Myocyte (in vitro differentiated cells): ENCODE data around the gene PLPP1. TPM values are rescaled to one million over a fixed set of nuclear protein-coding genes. Genes with fewer than 3 reads are reported as not detected.
"Not testable (repeated sequence)": the region's sequence is repeated elsewhere in the genome, so short reads cannot be mapped to it uniquely, and the experiment has no call there.

Source experiments
- DNase-seq: peaks from one replicate; pipeline ENCODE4 v3.0.0-alpha.2; 2012; ENCODE audit warnings: low read depth
- total RNA-seq: library from RNA; depleted of rRNA; stranded (reverse); fragments of >200 nt; gene quantifications from 2 replicates; pipeline ENCODE4 v1.2.3, GENCODE V29; 2014

PLPP1 gene
- total RNA-seq, 1 donor from 2014 or later: 154 TPM

DNA sequence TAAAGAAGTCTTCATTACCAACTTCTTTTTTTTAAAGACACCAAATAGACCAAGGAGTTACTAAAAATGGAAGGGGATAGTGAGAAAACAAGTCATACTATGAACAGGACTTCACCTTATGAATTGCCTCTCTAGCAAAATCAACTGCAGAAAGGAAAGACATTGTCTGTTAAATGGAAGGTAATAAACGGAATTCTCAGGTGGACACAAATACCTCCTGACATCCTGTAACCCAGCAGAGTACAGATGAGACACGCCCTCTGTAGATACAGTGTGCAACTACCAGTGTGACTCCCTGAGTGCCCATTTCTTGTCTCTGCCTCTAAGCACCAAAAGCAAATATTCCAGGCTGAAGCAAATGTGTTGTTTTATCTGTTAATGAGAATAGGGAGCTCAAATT lies 12.2 kb upstream of the PLPP1 start:
- DNase-seq: no peak

GRCh38 chr5:55544341-55544740 lies 9.6 kb upstream of the PLPP1 start:
- no peak for DNase-seq

DNA sequence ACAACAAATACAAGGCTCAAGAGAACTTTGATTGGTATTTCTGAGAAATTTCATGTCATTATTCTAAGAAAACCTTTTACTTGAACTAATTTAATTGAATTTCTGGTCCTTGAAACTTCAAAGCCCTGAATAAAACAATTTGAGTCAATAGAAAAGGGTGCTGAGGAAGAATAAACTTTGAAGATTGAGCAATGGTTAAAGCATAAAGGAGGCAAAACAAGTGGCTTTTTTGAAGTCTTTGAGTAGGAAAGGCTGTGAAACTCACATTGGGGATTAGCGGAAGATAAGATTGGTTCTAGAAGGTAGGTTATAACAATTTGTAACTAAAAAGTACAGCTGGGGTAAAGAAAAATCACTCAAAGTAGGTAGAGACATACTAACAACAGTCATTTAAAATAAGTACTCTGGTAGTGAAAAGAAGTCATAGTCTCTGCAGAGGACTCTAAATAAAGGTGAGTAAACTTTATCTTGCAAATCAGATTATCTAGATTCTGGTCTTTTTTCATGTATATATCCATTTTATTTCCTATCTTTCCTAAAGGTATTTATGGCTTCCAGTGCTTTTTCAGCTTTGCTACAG lies 6.4 kb upstream of the PLPP1 start:
- no peak for DNase-seq

DNA sequence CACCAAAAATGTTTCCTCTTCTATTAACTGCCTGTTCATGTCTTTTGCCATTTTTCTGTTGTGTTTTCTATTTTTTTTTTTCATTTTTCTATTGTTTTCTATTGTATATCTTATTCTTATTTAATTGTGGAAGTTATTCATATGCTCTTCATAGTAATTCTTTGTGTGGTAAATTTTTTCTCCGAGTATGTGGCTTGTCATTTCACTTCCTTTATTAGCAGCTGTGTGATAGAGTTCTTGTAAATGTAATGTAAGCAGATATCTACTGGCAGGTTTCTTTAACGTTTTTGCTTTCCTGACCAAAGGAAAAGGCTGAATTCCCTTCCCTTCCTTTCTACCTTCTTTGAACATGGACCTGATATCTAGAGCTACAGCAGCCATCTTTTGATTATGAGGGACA lies 5.8 kb upstream of the PLPP1 start:
- peak; percentile 13 for DNase-seq

DNA sequence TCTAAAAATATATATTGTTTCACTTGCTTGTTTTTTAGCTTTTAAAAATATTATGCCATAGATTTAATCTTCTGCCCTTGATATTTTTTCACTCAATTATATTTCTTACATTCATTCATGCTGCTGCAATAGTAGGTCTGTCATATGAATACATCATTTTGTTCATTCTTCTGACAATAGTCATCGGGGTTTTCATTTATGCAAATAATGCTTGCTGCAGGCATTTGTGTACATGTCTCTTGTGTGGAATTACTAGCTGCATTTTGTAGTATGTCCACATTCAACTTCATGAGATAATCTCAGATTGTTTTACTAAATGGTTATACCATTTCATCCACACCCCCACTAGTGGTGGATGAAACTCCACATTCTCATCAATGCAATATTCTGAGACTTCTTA lies 5.3 kb upstream of the PLPP1 start:
- DNase-seq: no peak

GRCh38 chr5:55538661-55539060 lies 3.9 kb upstream of the PLPP1 start:
- no peak for DNase-seq

DNA sequence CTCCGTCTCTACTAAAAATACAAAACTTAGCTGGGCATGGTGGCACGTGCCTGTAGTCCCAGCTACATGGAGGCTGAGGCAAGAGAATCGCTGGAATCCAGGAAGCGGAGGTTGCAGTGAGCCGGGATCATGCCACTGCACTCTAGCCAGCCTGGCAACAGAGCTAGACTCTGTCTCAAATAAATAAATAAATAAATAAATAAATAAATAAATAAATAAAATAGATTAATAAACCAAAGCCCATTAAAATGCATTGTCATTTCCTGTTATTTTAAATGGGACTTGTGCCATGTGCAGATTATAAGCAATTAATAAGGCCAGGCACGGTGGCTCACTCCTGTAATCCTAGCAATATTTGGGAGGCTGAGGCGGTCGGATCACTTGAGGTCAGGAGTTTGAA lies 2.6 kb upstream of the PLPP1 start:
- DNase-seq: not testable (repeated sequence)

GRCh38 chr5:55535199-55535905 lies 588 bp upstream of the PLPP1 start:
- no peak for DNase-seq

DNA sequence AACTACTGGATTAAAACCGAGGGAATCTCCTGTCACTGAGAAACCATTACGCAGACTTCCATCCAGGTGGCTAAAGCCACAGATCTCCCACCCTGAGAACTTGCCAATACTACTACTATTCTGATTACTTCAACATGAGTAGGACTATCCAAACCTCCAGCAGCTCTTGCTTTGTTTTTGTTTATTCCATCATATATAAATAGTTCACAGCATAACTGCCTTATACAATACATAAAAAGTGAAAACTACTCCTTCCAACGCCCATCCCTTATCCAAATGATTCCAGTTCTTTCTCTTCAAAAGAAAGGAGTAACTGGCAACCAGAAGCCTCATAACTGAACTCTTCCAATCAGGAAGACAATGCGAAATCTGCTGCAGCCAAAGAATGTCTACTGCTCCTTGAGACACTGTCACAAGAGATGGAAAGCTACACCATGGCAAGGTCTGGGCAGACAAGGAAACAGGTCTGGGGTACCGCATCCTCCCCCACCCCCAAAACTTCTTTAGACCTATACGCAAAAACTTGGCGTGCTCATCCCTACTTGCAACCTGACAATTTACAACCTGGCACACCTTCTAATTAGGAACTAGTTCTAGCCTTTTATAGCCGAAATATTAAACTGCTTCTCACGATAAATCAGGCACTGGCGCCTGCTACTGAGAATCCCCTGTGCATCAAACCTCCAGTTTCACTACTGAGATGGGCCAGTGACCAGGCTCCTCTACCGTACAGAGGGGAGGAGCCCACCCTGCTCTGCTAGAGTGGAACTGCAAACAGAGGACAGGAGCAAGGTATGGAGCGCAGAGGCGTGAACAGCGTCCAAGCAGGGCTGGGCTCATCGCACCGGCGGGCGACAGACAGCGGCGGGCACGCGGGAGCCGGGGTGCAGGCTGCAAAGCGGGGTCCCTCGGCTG lies 986 bp downstream of the PLPP1 start:
- no peak for DNase-seq

DNA sequence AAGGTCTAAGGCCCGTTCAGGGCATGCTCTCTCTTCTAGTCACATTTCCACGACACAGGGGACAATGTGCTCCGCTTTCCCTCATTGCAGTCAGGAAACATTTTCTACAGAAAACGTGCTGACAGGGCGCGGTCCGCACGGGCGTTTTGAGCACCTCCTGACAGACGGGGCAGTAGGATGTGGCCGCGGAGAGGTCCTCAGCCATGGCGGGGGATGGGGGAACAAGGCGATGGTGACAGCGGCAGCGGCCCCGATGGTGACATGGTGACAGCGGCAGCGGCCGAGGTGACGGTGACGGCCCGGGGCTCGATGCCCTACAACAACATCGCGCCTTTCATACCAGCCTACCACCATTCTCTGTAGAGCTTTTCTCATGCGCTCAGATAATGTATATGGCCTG lies 4.1 kb downstream of the PLPP1 start:
- no peak for DNase-seq

GRCh38 chr5:55524816-55525215 lies 9.9 kb downstream of the PLPP1 start:
- no peak for DNase-seq

GRCh38 chr5:55523293-55523692 lies 11.5 kb downstream of the PLPP1 start:
- DNase-seq: no peak

DNA sequence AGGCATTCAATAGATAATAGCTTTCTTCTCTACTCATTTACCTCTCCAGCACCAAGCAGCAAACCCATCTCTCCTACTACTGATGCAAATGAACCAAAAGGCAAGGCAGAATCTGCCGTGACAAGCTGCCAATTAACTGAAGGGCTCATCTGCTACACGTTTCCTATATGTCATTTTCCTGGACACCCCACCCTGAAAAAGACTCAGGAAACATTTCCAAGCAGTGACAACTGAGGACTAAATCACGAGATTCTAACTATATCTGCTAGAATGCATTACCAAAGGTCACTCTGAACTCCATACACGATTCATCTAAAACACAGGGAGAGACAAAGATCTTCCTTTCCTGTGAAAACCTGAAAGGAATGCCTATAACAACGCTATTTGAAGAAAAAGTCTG lies 12.9 kb downstream of the PLPP1 start:
- DNase-seq: no peak

- no peak for DNase-seq
These were observed 14.5 kb downstream of the PLPP1 start for GRCh38 chr5:55520117-55520839.

DNA sequence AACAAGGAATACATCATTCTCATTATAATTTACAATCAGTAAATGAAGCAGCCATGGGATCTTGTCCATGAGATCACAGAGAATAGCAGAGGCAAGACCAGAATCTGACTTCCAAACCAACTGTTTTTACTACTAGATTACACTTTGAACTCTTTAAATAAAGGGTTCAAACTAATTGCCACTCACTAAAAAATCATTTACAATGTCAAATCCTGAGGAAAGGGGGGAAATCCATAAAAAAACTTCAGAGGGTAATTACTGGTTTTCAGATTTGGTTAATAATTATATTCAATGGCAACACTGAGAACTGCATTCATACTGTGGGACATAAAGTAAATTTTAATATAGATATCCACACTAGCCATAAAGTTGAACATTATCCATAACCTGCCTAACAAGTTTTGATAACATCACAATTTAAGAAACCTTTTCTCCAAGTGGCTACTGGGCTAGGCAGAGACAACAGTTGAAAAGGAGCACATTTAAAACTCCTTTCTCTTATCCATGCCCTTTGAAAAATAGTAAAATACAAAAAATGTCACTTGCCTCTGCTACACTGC lies 15.9 kb downstream of the PLPP1 start:
- DNase-seq: no peak

DNA sequence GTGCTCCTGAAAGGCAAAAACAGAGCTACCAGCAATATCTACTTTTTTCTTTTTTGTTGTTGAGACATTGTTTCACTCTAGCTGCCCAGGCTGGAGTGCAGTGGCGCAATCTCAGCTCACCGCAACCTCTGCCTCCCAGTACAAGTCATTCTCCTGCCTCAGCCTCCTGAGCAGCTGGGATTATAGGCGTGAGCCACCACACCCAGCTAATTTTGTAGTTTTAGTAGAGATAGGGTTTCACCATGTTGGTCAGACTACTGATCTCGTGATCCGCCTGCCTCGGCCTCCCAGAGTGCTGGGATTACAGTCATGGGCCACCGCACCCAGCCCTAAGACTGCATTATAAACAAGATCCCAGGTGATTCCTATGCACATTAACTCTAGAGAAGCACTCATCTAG lies 17.0 kb downstream of the PLPP1 start:
- DNase-seq: no peak

DNA sequence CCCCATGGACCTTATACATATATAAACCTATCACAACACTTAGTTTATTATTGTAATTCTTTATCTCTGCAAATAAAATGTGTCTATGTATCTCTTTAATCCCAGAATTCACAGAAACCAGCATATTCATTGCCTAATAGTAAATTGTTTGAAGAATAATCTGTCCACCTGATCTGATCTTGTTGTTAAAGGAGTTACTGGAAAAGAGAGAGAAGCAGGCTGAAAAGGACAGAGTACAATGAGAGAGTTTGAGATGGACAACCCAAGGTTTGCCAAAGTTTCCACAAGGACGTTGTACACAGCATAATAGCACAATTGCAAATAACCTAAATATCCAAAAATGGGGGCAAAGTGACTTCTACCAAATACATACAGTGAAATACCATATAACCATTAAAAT lies 23.8 kb downstream of the PLPP1 start:
- no peak for DNase-seq

DNA sequence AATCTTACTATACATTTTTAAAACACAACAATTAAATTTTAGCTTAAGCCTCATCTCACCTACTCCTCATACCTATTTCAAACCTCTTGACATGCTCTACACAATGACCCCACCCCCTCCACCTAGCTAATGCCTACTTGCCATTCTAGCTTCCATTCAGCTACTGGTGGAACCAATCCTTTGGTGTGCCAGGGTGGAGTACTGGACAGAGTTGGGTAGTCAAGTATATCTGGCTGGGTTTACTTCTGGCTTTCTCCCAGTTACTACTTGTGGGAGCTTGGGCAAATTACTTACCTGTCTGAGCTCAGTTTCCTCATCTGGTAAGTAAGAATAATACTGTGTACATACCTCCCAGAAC lies 24.3 kb downstream of the PLPP1 start:
- DNase-seq: no peak

- DNase-seq: peak; percentile 68
These were observed 24.8 kb downstream of the PLPP1 start for GRCh38 chr5:55509796-55510522.

- no peak for DNase-seq
These were observed 25.7 kb downstream of the PLPP1 start for GRCh38 chr5:55509097-55509496.

DNA sequence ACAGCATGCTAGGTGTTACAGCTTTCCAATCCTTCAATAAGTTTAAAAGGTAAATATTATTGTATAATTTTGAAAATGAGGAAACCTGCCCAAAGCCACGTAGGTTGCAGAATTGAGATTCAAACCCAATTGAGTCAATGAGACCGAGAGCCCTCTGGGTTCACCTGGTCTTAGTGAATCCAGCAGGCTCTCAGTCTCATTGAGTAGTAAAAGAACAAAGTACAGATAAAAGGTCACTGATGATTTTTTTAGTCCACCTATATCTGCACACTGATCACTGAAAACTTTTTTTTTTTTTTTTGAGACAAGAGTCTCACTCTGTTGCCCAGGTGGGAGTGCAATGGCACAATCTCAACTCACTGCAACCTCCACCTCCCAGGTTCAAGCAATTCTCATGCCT lies 27.2 kb downstream of the PLPP1 start:
- DNase-seq: no peak
